NCI-H2081 (cell line): ENCODE measurements around the gene E2F3.

Source experiments
- DNase-seq, 2 experiments: peaks; one replicate each; lab custom pipeline; 2025; lab: John Stamatoyannopoulos, UW

Gene E2F3

DNA sequence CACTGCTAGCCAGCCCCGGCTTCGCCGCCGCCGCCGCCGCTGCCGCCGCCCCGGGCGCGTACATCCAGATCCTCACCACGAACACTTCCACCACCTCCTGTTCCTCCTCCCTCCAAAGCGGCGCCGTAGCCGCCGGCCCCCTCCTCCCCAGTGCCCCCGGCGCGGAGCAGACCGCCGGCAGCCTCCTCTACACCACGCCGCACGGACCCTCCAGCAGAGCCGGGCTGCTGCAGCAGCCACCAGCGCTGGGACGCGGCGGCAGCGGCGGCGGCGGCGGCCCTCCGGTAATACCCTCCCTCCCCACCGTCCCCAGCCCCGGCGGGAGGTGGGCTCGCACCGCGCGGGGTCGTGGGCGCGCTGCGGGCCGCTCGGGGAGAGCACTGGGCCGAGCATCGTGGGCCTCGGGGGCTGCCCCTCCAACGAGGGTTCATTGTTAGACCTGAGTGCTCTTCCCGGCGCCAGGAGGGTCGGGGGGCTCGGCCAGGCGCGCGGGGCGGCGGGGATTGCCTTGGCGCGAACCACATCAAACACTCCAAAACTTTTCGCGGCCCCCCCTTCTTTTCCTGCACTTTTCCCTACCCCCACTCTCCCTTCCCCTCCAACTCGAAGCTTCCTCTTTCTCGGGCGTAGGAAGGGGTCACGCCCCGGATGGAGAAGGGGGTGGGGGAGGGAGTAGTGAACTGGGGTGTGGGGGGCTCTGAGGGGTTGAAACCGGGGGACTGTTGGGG is 827 bp downstream of the E2F3 start:
- DNase-seq = peak; percentile 26 to 47

DNA sequence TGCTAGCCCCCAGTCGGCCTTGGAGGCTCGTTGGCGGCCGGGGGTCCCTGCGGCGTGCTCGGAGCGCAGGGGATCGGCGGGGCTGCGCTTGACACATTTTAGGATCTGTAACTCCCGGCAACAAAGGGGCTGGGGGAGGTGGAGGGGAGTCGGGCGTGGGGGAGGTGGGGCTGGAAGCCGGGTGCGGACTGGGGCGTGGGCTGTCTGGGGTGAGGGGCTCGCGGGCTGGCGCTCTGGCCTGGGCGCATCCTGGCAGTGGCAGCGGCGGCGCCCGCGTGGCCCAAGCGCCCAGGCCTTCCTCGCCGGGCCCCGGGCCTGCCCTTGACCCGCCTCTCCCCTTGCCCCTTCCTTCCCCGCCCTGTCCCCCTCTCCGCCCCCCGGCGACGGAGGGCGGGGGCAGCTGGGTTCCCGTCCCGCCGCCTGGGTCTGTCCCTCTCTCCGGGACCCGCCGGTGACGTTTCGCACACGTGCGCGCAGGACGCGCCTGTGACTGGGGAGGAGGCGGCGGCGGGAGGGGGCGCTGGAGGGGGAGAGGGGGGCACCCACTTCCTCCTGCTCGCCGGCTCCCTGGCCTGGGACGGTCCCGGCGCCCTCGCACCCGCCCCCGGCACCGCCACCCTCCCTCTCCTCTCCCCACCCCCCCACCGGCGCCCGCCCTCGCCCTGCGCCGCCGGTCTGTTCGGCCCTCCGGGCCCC is 1.5 kb downstream of the E2F3 start:
- peak; percentile 83 to 89 for DNase-seq

DNA sequence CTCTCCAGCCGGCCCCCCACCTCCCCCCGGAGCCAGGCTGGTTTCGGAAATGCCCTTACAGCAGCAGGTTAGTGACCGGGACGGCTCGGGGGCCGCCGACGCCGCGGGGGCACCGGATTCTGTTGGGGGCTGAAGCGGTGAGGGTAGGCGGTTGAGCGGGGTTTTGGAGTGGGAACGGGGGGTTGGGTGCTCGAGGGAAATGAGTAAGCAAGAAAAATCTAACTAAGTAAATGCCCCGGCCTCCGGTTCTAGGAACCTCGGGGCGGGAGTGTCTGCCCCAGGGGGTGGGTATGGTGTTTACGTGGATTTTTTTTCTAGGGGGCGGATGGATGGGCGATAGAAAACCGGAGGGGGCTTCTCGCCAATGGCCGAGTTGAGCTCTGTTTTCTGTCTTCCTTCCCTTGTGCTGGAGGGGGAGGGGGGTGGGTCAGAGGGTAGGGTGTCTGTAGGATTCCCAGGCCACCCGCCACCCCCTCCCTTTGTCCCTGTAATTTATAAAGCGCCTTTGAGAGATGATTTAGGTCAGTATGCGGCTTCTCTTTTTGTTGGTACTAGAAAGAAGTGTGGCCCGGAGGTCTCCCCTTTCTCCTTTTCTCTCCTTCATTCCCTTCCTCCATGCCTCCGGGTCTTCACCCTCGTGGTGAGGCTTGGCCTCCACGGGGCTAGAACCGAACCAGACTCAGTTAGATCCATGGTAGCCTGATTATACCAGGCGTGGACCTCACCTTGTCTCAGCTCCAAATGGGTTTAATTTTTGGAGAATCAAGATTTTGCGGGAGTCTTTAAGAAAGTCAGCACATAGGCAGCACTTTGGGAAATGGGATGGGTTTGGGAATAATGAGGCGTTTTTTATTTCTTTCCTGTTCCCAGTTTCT is 2.3 kb downstream of the E2F3 start:
- DNase-seq = peak; percentile 21 to 43

DNA sequence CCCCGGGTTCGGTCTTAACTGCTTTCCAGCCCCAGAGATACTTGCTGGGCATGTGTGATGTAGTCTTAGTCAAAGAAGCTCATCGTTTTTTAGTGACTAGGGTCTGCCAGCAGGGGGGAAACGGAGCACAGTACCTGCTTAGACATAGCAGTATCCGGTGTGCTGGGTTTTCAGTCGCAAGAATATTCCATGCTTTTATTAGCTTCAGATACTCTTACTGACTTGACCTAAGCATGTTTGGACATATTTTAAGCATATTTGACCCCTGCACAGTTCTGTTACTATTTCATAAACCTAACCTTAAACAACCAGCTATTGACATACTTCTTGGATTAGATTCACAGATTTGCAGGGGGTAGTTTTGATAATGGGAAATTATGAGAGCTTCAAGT is 3.0 kb downstream of the E2F3 start:
- DNase-seq = peak; percentile 42 to 72

DNA sequence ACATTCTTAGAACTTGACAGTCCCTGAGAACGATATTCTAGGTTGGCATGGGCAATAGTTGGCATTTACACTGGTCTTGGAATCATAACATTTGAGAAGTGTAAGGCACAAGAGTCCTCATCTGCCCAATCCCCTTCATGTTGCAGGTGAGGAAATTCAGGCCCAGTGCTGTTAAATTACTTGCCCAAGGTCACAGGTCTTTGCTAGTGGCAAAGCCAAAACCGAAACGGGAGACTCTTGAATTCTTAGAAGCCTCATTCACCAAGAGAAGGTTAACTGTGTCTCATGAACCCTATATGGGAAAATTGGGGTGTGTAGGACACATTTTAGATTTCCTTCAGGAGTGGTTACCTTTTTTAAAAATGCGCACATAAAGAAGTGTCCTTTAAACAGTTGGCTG is 7.2 kb downstream of the E2F3 start:
- DNase-seq = no peak

DNA sequence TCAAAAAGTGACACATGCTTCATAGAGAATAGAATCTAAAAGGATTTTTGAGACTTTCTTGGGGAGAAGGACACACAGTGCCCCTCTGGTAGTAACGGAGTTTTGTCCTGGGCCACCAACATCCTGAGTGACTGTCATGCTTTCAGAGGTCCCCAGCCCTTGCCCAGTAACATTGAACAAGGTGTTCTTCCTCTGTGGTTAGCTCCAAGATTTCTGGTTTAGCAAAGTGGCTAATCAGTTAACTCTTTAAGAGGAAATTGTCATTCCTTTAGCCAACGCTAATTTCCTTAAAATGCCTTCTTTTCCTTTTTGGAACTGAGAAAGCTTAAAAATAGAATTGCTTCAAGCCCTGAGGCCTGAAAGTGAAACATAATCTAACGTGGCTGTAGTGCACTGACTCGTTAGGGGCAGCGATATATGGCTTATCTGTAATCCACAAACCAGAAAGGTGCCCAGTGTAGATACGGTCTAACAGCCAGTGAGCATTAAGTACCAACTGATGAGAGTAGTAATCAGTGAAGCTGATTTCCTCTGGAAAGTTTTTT is 7.8 kb downstream of the E2F3 start:
- DNase-seq = no peak

DNA sequence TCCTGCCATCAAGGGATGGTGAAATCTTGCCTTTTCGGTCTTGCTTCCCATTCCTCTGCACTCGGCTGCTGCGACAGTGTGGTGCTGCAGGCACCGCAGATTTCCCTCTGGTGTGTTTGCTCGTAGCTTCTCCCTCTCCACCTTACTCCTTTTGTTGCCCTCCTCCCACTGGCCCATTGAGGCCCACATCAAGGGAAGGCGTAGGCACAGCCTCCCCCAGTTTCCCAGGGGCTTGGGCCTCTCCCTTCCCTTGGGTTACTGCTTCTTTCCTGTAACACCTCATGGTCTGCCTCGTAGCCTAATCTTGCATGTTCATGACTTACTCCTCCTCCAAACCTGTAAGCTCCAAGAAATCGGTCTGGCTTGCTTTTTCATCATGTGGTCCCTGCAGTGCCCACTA is 9.9 kb downstream of the E2F3 start:
- DNase-seq = no peak

DNA sequence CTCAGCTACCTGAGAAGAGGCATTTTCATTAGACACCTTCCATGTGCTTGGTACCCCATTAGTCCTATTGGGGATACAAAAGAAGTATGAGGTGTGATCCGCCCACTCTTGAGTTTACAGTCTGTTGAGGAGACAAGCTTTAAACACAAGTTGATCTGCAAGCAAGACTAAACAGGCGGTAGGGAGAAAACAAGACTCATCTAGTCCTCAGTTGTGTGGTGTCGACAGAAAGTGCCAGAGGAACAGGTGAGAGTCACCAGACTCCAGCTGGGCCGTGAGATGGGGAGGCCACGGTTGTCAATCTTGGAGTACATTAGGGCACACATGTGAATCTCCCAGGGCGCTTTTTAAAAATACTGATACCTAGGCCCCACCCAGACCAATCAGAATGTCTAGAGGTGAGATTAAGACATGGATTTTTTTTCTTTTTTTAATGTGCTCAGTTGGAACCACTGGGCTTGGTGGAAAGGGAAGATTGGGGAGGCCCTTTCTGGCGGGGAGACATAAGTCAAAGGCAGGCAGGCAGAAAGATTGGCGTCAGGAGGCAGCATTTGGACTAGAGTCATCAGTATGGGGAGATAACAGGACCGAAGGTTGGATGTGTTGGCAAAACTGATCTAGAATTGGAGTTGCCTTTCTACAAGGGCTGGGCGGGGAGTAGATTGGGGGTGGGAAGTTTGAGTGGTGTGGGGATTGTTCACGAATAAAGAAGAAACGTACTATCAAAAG is 10.4 kb downstream of the E2F3 start:
- no peak for DNase-seq

DNA sequence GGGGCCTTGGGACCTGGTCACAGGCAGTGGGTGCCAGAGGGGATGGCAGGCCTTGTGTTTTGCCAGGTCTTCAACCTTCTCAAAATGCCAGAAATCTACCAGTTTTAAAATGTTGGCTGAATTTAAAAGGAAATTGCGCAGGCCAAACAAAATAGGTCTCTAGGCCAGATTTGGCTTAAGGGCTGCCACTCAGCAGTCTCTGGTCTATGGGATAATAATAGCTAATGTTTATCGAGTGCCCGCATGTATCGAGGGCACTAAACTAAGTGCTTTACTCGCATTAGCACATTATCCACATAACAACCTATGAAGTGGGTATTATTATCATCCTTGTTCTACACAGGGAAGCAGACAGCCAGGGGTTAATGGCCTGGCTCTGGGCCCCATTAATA is 11.0 kb downstream of the E2F3 start:
- no peak for DNase-seq

DNA sequence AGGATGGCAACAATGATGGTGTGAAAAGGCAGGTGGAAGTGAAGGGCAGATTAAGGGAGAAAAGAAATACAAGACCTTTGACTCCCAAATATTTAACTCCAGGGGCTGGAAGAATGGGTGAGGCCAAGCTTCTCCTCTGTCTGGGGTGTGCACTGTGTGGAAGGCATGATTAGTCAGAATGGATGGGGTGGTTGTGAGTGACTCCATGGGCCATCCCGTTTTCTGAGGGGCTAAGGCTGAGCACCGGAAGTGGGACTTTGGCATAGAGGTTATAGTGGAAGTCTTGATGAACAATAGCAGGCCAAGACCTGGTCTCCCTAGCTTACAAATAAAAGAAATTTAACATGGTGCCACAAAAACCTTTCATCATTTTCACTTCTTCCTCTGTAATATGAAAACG is 12.1 kb downstream of the E2F3 start:
- no peak for DNase-seq

DNA sequence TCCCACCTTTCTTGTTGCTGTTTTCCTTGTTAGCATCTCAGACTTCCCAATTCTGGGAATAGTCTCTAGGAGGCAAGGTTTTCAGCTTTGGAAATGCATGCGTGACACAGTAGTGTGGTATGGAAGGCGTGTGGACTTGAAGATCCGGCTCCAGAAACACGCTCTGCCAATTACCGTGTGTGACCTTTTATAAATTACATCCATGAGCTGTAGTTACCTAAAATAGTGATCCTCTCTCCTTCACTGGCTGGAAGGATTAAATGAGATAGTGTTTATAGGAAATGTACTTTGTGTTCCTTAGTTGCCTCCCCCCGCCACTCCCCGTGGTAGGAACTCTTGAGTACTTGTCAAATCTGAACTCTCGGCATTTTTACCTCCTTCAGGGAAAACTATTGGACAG is 13.0 kb downstream of the E2F3 start:
- DNase-seq = no peak

DNA sequence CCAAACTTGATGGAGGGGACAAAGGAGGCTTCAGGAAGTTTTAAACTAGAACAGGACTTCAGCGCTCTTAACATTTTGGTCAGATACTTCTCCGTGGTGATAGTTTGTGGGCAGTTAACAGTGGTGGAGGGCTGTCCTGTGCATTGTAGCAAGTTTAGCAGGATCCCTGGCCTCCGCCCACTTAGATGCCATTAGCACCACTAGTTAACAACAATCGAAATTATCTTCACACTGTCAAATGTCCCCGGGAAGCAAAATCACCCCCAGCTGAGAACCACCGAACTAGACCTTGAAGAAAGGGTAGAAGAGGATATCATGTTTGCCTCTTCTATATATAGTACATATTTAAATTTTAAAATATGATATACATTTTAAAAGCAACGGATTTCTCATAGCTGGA is 13.6 kb downstream of the E2F3 start:
- DNase-seq = no peak

DNA sequence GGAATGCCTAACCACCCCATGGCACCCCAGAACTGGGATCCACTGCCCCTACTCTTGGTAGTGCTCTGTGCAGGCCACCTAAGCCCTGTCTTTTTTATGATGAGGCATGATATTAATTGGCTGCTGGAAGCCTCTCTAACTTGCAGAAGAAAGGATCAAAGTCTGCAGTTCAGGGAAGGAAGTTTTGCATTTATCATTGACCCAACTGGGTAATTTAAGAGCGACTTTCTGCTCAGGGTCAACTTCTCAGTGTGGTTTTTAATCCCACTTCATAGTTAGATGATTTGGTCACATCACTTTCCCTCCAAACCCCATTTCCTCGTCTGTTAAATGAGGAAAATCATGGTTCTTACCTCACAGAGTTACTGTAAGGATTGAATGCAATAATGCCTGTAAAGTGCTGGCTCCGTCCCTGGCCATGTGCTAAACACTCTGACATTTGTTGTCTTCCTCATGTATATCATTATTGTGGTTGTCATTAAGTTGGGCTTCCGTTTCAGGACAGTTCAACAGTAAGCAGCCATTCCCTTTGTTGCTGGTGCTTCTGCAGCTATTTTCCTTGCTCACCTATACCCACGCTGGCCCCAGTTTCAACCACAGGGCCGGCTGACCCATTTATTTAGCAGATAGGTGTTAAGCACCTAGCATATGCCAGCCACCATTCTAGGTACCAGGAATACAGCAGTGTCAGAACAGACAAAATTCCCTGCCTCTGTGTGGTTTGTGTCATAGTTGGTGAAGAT is 14.2 kb downstream of the E2F3 start:
- DNase-seq = no peak

DNA sequence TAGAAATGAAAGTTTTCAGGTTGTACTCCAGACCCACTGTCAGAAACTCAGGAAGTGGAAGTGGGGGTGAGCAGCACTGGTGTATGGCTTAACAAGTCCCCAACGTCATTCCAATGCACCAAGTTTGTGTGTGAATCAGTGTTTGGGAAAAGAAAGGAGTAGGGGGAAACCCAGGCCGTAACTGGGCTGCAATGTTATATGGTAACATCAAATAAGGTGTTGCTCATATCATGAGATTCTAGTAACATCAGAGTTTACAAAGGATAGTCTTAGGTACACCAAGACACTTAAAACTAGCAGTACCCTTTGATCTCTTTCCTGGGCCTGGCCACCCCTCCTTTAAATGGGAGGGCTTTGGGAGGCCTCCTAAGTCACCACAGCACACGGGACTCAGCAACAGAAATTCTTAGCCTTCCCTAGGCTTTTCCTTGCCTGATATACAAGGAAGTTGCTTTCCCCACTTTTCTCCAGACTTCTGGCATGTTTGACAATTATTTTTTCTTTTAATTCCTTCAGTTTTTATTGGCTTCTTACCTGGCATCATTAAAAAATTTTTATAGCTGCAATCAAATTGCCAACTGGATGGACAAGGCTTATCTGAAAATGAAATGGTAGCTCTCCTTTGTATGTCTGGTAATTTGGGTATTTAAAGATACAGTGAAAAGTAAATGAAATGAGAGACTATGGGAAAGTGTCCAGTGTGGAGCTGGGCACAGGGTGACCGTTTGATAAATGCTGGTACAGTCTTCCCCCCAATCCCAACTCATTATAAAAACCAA is 15.1 kb downstream of the E2F3 start:
- DNase-seq = no peak

DNA sequence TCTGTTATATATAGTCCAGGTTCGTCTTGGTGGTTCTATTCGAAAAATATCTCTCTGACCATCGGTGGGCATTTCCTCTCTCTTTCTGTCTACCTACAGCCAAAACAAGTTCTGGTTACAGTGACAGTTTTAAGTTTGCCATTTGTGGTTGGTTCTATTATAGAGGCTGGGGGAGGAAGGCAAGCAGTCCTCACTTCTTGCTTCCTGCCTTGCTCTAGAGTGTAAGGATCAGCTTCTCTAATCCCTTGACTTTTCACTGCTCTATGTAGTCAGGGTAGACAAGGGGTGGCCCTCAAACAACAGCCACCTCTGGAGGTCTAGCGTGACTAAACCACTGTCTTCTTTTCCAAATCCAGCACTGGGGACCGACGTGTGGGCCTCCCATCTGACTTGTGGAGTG is 16.1 kb downstream of the E2F3 start:
- no peak for DNase-seq

DNA sequence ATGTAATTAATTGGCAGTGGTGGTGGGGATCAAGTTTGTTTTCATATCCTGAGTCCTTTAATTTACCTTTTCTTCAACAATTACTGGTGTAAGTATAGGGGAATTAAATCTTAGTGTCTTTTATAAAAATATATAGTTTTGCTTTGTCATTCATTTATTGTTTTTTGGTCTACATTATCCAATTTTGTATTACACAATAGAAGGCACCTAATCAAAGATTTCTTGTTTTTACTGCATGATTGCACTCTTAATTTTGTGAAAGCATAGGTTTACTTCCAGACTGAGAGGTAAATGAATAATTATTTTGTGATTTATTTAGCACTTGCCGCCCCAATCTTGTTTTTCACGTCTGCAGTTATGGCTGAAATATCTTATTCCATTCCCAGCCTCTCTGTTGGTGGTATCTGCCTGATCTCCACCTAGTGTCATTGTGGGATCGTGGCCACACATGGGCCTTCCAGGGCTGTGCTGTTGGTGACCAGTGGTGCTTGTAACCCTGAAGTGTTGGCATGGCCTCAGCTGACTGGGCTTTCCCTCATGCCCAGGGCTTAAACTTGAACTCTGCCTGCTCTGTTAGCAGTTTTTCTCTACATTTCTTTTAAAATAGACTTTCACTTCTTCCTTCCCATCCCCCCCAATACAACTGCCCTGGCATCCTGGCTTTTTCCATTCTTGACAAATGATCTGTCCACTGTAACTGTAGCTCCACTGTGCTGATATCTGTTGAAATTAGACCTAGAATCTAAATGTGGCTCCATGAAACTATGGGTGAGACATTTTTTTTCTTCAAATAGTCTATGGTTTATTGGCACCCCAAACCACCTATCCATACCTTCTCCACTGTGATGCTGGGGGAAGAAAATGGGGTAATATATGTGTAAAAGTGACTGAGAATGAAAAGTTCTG is 24.8 kb downstream of the E2F3 start:
- DNase-seq = no peak

DNA sequence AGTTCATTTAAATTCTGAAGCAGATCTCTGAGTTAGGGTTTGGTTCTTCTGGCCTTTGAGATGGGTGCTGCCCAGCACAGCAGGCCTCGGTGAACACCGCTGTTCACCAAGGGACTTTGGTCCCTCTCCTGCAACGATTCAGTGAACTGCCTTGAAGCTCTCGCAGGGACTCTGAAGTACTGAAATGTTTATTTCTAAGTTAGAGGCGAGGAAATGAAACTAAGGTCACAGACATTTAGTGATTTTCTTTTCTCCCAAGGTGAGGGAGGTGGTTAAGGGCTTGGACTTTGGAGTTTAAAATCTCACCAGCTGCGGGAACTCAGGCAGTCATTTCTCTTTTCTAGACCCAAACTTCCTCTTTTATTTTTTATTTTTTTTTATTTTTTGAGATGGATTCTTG is 26.2 kb downstream of the E2F3 start:
- no peak for DNase-seq

DNA sequence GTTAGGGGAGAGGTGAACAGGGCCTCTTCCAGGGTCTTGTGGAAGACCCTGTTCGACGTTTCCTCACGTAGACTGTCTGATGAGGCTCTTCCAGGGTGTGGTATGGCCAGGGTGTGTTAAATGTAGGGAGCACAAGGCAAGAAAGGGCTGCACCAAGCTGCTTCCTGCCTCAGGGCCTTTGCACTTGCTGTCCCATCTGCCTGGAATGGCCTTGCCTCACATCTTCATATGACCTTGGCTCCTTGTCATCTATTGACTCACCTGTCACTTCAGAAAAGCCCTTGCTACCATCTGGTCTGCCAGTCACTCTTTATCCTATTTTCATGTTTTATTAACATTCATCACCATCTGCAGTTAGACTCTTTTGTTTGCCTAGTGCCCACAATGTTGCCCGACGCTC is 31.0 kb downstream of the E2F3 start:
- peak in 1 of 2 experiments; percentile 47 for DNase-seq

DNA sequence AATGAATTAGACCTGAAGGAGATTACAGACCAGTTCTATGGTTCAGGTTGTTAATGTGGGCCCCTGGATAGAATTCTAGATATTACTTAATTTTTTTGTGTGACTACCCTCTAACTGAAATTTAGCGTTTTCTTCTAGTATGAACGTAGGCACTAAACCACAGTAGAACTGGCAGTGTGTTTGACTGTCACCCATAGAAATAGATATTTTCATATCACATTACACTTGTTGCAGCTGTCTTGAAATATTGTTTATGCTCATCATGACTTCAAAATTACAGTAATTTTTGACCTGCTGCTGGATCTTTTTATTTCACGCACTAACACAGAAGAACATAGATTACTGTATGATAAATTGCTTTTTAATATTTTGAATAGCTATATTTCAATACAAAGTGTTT is 31.6 kb downstream of the E2F3 start:
- DNase-seq = no peak
